ENCODE results near the gene USP37. TPM values are rescaled to one million over a fixed set of nuclear protein-coding genes. Genes with fewer than 3 reads are reported as not detected.

The USP37 gene
- polyA plus RNA-seq, 6 donors from 2014 or later: 3.0 to 19.1 (median 12.3) TPM

DNA sequence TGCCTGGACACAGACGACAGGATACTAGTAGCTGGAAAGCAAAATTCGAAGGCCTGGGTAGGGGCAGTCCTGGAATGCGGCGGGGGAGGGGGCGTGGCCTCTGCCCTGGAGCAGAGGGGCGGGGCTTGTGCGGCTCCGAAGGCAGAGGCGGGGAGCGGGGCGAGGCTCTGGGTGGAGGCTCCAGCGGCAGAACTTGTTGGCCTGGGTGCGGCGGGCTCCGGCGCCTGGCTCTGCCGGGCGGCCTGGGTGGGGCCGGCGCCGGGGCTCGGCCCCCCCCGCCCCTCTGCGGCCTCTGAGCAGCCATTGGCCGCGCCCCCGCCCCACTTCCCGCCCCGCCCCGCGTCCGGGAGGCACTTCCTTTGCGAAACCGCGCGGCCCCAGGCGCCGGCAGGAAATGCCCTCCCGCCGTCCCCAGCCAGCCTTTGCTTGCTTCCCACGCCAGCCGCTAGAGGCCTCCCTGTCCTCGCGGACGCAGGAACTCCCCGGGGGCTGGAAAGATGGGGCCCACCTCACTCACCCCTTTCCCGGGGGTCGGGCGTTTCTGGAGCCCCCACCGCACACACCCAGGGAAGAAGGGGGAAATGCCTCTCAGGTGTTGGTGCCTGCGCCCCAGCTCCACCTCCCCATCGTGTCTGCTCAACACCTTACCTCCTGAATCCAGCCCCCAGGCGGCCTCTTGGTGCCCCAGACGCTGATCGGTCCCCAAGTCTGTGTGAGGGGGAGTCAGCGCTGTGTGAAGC lies 161.8 kb downstream of the USP37 start:
- DNase-seq (peak; percentile 88), ATAC-seq (ENCODE audit: low read depth in 2 of 2) (peak; percentile 83 to 84)
- no peaks in the 10 kb centered on the region for H3K36me3 Mint-ChIP-seq
- H3K4me3 Mint-ChIP-seq: peak overlapping the region; percentile 86 to 95 (median 87)
- H3K9me3 Mint-ChIP-seq: no peaks in the 10 kb centered on the region
- H3K27ac Mint-ChIP-seq: peak overlapping the region; percentile 89 to 97 (median 93)
- H3K27me3 Mint-ChIP-seq: no peaks in the 10 kb centered on the region
- H3K4me1 Mint-ChIP-seq: peaks cover 44 to 60% (median 55%) of the 10 kb centered on the region in 3 donors

DNA sequence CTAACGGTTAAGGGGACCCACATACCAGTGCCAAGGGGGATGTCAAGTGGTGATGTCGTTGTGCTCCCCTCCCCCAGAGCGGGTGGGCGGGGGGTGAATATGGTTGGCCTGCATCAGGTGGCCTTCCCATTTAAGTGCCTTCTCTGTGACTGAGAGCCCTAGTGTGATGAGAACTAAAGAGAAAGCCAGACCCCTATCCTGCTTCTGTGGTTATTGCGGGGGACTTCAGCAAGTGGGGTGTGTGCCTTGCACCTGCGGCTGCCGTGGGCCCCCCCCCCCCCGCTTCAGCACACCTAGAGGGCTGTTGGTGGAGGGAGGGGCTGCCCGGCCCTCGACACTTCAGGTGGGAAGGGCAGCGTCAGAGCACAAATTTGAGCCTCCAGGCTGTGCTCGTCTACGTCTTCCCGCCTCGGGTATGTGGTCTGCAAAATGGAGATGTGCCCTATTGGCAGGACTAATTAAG lies 162.4 kb downstream of the USP37 start:
- ATAC-seq (ENCODE audit: low read depth in 2 of 2): peak; percentile 9 to 28
- H3K4me1 Mint-ChIP-seq: peaks cover 44 to 66% (median 58%) of the 10 kb centered on the region in 3 donors

DNA sequence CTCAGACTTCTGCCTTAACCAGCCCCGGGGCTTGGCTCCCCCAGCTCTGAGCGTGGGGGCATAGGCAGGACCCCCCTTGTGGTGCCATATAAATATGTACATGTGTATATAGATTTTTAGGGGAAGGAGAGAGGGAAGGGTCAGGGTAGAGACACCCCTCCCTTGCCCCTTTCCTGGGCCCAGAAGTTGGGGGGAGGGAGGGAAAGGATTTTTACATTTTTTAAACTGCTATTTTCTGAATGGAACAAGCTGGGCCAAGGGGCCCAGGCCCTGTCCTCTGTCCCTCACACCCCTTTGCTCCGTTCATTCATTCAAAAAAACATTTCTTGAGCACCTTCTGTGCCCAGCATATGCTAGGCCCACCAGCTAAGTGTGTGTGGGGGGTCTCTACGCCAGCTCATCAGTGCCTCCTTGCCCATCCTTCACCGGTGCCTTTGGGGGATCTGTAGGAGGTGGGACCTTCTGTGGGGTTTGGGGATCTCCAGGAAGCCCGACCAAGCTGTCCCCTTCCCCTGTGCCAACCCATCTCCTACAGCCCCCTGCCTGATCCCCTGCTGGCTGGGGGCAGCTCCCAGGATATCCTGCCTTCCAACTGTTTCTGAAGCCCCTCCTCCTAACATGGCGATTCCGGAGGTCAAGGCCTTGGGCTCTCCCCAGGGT lies 162.9 kb downstream of the USP37 start:
- DNase-seq (no peak), ATAC-seq (ENCODE audit: low read depth in 2 of 2) (no peak)
- peak overlapping the region; percentile 86 to 92 (median 87) for H3K4me3 Mint-ChIP-seq
- no peaks in the 10 kb centered on the region for H3K27me3 Mint-ChIP-seq
- H3K4me1 Mint-ChIP-seq: peaks cover 44 to 66% (median 58%) of the 10 kb centered on the region in 3 donors
- no peaks in the 10 kb centered on the region for H3K36me3 Mint-ChIP-seq
- H3K27ac Mint-ChIP-seq: peak overlapping the region in 5 of 6 donors; percentile 74 to 96 (median 92)
- H3K9me3 Mint-ChIP-seq: no peaks in the 10 kb centered on the region

More for the DNA sequence above, 162.4 kb downstream of the USP37 start:
- Mint-ChIP-seq H3K4me3 (peak overlapping the region; percentile 86 to 92 (median 87)), H3K27me3 (no peaks in the 10 kb centered on the region), H3K36me3 (no peaks in the 10 kb centered on the region), H3K27ac (peak overlapping the region; percentile 62 to 97 (median 93)), H3K9me3 (no peaks in the 10 kb centered on the region)
- DNase-seq: no peak

DNA sequence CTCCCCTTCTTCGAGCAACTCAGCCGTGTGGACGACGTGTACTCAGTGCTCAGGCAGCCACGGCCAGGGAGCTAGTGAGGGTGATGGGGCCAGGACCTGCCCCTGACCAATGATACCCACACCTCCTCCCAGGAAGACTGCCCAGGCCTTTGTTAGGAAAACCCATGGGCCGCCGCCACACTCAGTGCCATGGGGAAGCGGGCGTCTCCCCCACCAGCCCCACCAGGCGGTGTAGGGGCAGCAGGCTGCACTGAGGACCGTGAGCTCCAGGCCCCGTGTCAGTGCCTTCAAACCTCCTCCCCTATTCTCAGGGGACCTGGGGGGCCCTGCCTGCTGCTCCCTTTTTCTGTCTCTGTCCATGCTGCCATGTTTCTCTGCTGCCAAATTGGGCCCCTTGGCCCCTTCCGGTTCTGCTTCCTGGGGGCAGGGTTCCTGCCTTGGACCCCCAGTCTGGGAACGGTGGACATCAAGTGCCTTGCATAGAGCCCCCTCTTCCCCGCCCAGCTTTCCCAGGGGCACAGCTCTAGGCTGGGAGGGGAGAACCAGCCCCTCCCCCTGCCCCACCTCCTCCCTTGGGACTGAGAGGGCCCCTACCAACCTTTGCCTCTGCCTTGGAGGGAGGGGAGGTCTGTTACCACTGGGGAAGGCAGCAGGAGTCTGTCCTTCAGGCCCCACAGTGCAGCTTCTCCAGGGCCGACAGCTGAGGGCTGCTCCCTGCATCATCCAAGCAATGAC lies 163.6 kb downstream of the USP37 start:
- no peaks in the 10 kb centered on the region for H3K27me3 Mint-ChIP-seq
- no peaks in the 10 kb centered on the region for H3K36me3 Mint-ChIP-seq
- peak overlapping the region in 5 of 8 donors; percentile 26 to 92 (median 87) for H3K4me3 Mint-ChIP-seq
- ATAC-seq (ENCODE audit: low read depth in 2 of 2): no peak
- DNase-seq: no peak
- no peaks in the 10 kb centered on the region for H3K9me3 Mint-ChIP-seq
- peak overlapping the region in 4 of 6 donors; percentile 70 to 91 (median 81) for H3K27ac Mint-ChIP-seq
- peaks cover 44 to 66% (median 58%) of the 10 kb centered on the region in 3 donors for H3K4me1 Mint-ChIP-seq

DNA sequence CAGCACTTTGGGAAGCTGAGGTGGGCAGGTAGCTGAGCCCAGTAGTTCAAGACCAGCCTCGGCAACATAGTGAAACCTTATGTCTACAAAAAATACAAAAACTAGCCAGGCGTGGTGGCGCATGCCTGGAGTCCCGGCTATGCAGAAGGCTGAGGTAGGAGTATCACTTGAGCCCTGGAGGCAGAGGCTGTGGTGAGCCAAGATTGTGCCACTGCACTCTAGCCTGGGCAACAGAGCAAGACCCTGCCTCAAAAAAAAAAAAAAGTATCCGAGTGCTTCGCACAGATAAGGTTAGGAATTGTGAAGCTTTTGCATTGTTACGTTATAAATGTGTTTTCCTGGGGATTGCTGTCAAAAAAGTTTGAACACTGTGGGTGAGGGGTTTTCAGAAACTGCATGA lies 164.3 kb downstream of the USP37 start:
- peak overlapping the region in 6 of 8 donors; percentile 9 to 76 (median 49) for H3K4me3 Mint-ChIP-seq
- no peaks in the 10 kb centered on the region for H3K36me3 Mint-ChIP-seq
- no peaks in the 10 kb centered on the region for H3K27me3 Mint-ChIP-seq
- ATAC-seq (ENCODE audit: low read depth in 2 of 2) (no peak), DNase-seq (no peak)
- no peaks in the 10 kb centered on the region for H3K9me3 Mint-ChIP-seq
- H3K27ac Mint-ChIP-seq: peak overlapping the region in 2 of 6 donors; percentile 11 to 32
- peaks cover 44 to 66% (median 59%) of the 10 kb centered on the region in 3 donors for H3K4me1 Mint-ChIP-seq

DNA sequence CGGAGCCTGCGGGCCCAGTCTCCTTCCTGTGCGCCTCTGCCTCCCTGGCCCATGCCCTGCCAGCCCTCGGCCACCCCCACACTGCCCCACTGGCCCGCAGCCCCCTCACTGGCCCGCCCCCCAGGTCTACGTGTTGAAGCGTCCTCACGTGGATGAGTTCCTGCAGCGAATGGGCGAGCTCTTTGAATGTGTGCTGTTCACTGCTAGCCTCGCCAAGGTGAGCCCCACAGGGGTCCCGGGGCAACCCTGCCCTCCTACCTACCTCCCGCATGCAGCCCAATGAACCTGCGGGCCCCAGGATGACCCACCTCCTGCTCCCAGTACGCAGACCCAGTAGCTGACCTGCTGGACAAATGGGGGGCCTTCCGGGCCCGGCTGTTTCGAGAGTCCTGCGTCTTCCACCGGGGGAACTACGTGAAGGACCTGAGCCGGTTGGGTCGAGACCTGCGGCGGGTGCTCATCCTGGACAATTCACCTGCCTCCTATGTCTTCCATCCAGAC lies 165.2 kb downstream of the USP37 start:
- no peaks in the 10 kb centered on the region for H3K36me3 Mint-ChIP-seq
- peaks cover 48 to 67% (median 61%) of the 10 kb centered on the region in 3 donors for H3K4me1 Mint-ChIP-seq
- no peaks in the 10 kb centered on the region for H3K27me3 Mint-ChIP-seq
- H3K4me3 Mint-ChIP-seq: peak overlapping the region in 4 of 8 donors; percentile 9 to 67 (median 45)
- H3K9me3 Mint-ChIP-seq: no peaks in the 10 kb centered on the region
- H3K27ac Mint-ChIP-seq: no peak overlapping the region
- no peak for ATAC-seq (ENCODE audit: low read depth in 2 of 2)
- no peak for DNase-seq

DNA sequence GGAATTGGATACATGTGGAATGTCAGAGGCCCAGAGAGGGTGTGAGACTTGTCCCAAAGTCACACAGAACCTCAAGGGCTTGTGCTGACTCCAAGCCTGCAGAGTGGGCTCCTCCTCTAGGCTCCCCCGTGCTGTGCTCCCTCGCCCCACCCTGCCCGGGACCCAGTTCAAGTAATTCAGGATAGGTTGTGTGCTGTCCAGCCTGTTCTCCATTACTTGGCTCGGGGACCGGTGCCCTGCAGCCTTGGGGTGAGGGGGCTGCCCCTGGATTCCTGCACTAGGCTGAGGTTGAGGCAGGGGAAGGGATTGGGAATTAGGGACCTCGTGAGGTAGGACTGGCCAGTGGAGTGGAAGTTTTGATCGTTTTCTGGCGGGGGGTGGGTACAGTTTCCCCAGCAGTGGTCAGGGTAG lies 165.7 kb downstream of the USP37 start:
- Mint-ChIP-seq H3K36me3 (no peaks in the 10 kb centered on the region), H3K4me1 (peaks cover 53 to 68% (median 64%) of the 10 kb centered on the region in 3 donors), H3K27me3 (no peaks in the 10 kb centered on the region), H3K4me3 (peak overlapping the region in 6 of 8 donors; percentile 30 to 93 (median 62)), H3K9me3 (peaks cover 0 to 3% (median 0%) of the 10 kb centered on the region in 7 donors), H3K27ac (peak overlapping the region in 3 of 6 donors; percentile 10 to 47 (median 44))
- no peak for DNase-seq
- no peak for ATAC-seq (ENCODE audit: low read depth in 2 of 2)

DNA sequence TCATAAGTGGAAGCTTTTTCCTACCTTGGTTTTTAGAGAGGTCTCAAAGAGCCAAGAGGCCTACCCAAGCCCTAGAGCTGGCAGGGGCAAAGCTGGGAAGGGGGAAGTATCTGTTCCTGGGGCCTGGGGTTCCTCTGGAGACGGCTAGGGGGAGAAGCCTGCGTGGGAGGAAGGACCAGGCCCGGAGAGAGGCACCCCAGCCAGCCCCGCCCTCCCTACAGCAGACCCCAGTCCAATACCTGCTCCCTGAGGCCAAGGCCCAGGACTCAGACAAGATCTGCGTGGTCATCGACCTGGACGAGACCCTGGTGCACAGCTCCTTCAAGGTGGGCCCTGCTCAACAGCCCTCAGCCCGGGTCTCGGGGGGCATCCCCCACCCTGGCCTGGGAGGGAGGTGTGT lies 166.3 kb downstream of the USP37 start:
- Mint-ChIP-seq H3K27me3 (no peaks in the 10 kb centered on the region), H3K9me3 (peaks cover 0 to 3% (median 0%) of the 10 kb centered on the region in 7 donors), H3K36me3 (no peaks in the 10 kb centered on the region), H3K4me3 (peak overlapping the region in 7 of 8 donors; percentile 71 to 95 (median 92)), H3K27ac (peak overlapping the region in 2 of 6 donors; percentile 52 to 73), H3K4me1 (peaks cover 53 to 68% (median 65%) of the 10 kb centered on the region in 3 donors)
- DNase-seq (no peak), ATAC-seq (ENCODE audit: low read depth in 2 of 2) (no peak)

DNA sequence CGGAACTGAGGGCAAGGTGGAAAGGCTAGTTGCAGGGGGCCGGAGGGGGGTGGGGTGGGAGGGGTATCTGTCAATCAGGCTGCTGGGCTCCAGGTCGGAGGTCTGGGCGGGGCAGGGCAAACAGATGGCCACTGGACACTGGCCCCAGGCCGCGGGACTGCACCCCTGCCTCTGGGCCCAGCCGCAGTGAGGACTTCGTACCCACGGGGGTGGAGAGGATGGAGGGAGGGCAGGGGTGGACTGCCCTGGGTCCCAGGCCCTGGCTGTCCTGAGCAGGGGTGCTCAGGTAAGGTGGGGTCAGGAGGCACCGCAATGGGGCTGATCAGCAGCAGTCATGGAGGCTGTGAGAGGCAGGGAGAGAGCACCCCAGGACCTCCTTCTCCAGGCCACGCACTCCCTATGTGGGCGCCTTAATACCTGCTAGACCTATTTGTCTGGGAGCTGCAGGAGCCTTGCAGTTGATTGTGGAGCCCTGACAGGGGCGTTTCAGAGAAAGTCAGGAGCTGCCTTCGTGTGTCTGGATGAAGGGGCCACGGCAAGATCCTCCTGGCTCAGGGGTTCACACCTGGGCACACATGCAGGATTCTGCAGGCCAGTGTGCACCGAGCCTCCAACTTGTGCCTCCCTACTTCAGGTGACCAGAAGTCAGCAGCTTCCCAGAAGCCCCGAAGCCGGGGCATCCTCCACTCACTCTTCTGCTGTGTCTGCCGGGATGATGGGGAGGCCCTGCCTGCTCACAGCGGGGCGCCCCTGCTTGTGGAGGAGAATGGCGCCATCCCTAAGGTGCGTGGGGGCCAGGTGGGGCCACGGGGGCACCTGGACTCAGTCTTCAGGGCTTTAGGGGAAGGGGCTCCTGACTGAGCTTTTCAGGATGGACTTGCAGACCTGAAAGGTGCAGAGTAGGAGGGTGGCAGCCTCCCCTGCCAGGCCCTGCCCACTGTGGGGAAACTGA lies 166.9 kb downstream of the USP37 start:
- H3K27ac Mint-ChIP-seq: peak overlapping the region in 4 of 6 donors; percentile 30 to 92 (median 72)
- peak overlapping the region; percentile 71 to 96 (median 92) for H3K4me3 Mint-ChIP-seq
- H3K9me3 Mint-ChIP-seq: peaks cover 0 to 3% (median 0%) of the 10 kb centered on the region in 7 donors
- H3K4me1 Mint-ChIP-seq: peaks cover 55 to 70% (median 67%) of the 10 kb centered on the region in 3 donors
- H3K36me3 Mint-ChIP-seq: no peaks in the 10 kb centered on the region
- DNase-seq (no peak), ATAC-seq (ENCODE audit: low read depth in 2 of 2) (no peak)
- no peaks in the 10 kb centered on the region for H3K27me3 Mint-ChIP-seq

Measured in naive B cell (primary cell).